ENCODE data around the gene CEP131.

Gene CEP131

GRCh38 chr17:81213978-81214377, 8.8 kb downstream of the CEP131 start:
- Histone ChIP-seq H3K4me3 (ENCODE audit: low read length) (no peak overlapping the region), H3K27me3 (ENCODE audit: control insufficient read depth, insufficient read depth, low read length) (no peaks in the 10 kb centered on the region), H3K4me1 (ENCODE audit: control insufficient read depth, low read depth, low read length) (no peaks in the 10 kb centered on the region), H3K9me3 (ENCODE audit: control insufficient read depth, low read depth, low read length) (no peaks in the 10 kb centered on the region), H3K9ac (ENCODE audit: low read length) (no peak overlapping the region), H3K27ac (ENCODE audit: low read length) (no peak overlapping the region), H3K36me3 (ENCODE audit: control insufficient read depth, low read depth, low read length) (peaks cover 3% of the 10 kb centered on the region)

GRCh38 chr17:81212365-81212764, 10.4 kb downstream of the CEP131 start:
- H3K9me3 ChIP-seq (ENCODE audit: control insufficient read depth, low read depth, low read length), result no peaks in the 10 kb centered on the region

GRCh38 chr17:81210868-81211267, 11.9 kb downstream of the CEP131 start:
- no peaks in the 10 kb centered on the region for H3K27me3 ChIP-seq (ENCODE audit: control insufficient read depth, insufficient read depth, low read length)
- no peak overlapping the region for H3K4me3 ChIP-seq (ENCODE audit: low read length)
- no peak overlapping the region for H3K9ac ChIP-seq (ENCODE audit: low read length)
- no peaks in the 10 kb centered on the region for H3K4me1 ChIP-seq (ENCODE audit: control insufficient read depth, low read depth, low read length)
- no peaks in the 10 kb centered on the region for H3K9me3 ChIP-seq (ENCODE audit: control insufficient read depth, low read depth, low read length)
- no peaks in the 10 kb centered on the region for H3K36me3 ChIP-seq (ENCODE audit: control insufficient read depth, low read depth, low read length)
- H3K27ac ChIP-seq (ENCODE audit: low read length), result no peak overlapping the region

More at GRCh38 chr17:81212365-81212764, 10.4 kb downstream of the CEP131 start:
- Histone ChIP-seq H3K27ac (ENCODE audit: low read length) (no peak overlapping the region), H3K9ac (ENCODE audit: low read length) (no peak overlapping the region), H3K36me3 (ENCODE audit: control insufficient read depth, low read depth, low read length) (no peaks in the 10 kb centered on the region), H3K27me3 (ENCODE audit: control insufficient read depth, insufficient read depth, low read length) (no peaks in the 10 kb centered on the region), H3K4me3 (ENCODE audit: low read length) (no peak overlapping the region), H3K4me1 (ENCODE audit: control insufficient read depth, low read depth, low read length) (no peaks in the 10 kb centered on the region)

GRCh38 chr17:81210466-81210865, 12.3 kb downstream of the CEP131 start:
- Histone ChIP-seq H3K9ac (ENCODE audit: low read length) (no peak overlapping the region), H3K9me3 (ENCODE audit: control insufficient read depth, low read depth, low read length) (no peaks in the 10 kb centered on the region), H3K27me3 (ENCODE audit: control insufficient read depth, insufficient read depth, low read length) (no peaks in the 10 kb centered on the region), H3K4me1 (ENCODE audit: control insufficient read depth, low read depth, low read length) (no peaks in the 10 kb centered on the region), H3K36me3 (ENCODE audit: control insufficient read depth, low read depth, low read length) (no peaks in the 10 kb centered on the region), H3K4me3 (ENCODE audit: low read length) (no peak overlapping the region), H3K27ac (ENCODE audit: low read length) (no peak overlapping the region)

GRCh38 chr17:81209141-81209540, 13.6 kb downstream of the CEP131 start:
- H3K27ac ChIP-seq (ENCODE audit: low read length), result no peak overlapping the region
- no peaks in the 10 kb centered on the region for H3K4me1 ChIP-seq (ENCODE audit: control insufficient read depth, low read depth, low read length)
- no peaks in the 10 kb centered on the region for H3K27me3 ChIP-seq (ENCODE audit: control insufficient read depth, insufficient read depth, low read length)
- H3K9me3 ChIP-seq (ENCODE audit: control insufficient read depth, low read depth, low read length), result no peaks in the 10 kb centered on the region
- peaks cover 3% of the 10 kb centered on the region for H3K36me3 ChIP-seq (ENCODE audit: control insufficient read depth, low read depth, low read length)
- no peak overlapping the region for H3K9ac ChIP-seq (ENCODE audit: low read length)
- H3K4me3 ChIP-seq (ENCODE audit: low read length), result no peak overlapping the region

GRCh38 chr17:81208651-81209050, 14.1 kb downstream of the CEP131 start:
- no peak overlapping the region for H3K27ac ChIP-seq (ENCODE audit: low read length)
- H3K4me3 ChIP-seq (ENCODE audit: low read length), result no peak overlapping the region
- no peaks in the 10 kb centered on the region for H3K9me3 ChIP-seq (ENCODE audit: control insufficient read depth, low read depth, low read length)
- peaks cover 3% of the 10 kb centered on the region for H3K36me3 ChIP-seq (ENCODE audit: control insufficient read depth, low read depth, low read length)
- no peaks in the 10 kb centered on the region for H3K27me3 ChIP-seq (ENCODE audit: control insufficient read depth, insufficient read depth, low read length)
- no peak overlapping the region for H3K9ac ChIP-seq (ENCODE audit: low read length)
- H3K4me1 ChIP-seq (ENCODE audit: control insufficient read depth, low read depth, low read length), result no peaks in the 10 kb centered on the region

GRCh38 chr17:81207610-81208581, 14.9 kb downstream of the CEP131 start:
- H3K4me1 ChIP-seq (ENCODE audit: control insufficient read depth, low read depth, low read length), result no peaks in the 10 kb centered on the region
- H3K36me3 ChIP-seq (ENCODE audit: control insufficient read depth, low read depth, low read length), result peaks cover 3% of the 10 kb centered on the region
- no peak overlapping the region for H3K27ac ChIP-seq (ENCODE audit: low read length)
- no peak overlapping the region for H3K4me3 ChIP-seq (ENCODE audit: low read length)
- H3K27me3 ChIP-seq (ENCODE audit: control insufficient read depth, insufficient read depth, low read length), result no peaks in the 10 kb centered on the region
- H3K9me3 ChIP-seq (ENCODE audit: control insufficient read depth, low read depth, low read length), result no peaks in the 10 kb centered on the region
- no peak overlapping the region for H3K9ac ChIP-seq (ENCODE audit: low read length)

- no peaks in the 10 kb centered on the region for H3K27me3 ChIP-seq (ENCODE audit: control insufficient read depth, insufficient read depth, low read length)
- H3K9ac ChIP-seq (ENCODE audit: low read length), result no peak overlapping the region
- no peaks in the 10 kb centered on the region for H3K4me1 ChIP-seq (ENCODE audit: control insufficient read depth, low read depth, low read length)
- no peaks in the 10 kb centered on the region for H3K9me3 ChIP-seq (ENCODE audit: control insufficient read depth, low read depth, low read length)
- H3K36me3 ChIP-seq (ENCODE audit: control insufficient read depth, low read depth, low read length), result peaks cover 3% of the 10 kb centered on the region
- H3K4me3 ChIP-seq (ENCODE audit: low read length), result no peak overlapping the region
- H3K27ac ChIP-seq (ENCODE audit: low read length), result no peak overlapping the region
Observed at GRCh38 chr17:81206657-81207056, 16.1 kb downstream of the CEP131 start.

GRCh38 chr17:81206166-81206565, 16.6 kb downstream of the CEP131 start:
- H3K27ac ChIP-seq (ENCODE audit: low read length), result no peak overlapping the region
- H3K4me3 ChIP-seq (ENCODE audit: low read length), result no peak overlapping the region
- H3K27me3 ChIP-seq (ENCODE audit: control insufficient read depth, insufficient read depth, low read length), result no peaks in the 10 kb centered on the region
- peaks cover 3% of the 10 kb centered on the region for H3K36me3 ChIP-seq (ENCODE audit: control insufficient read depth, low read depth, low read length)
- H3K9ac ChIP-seq (ENCODE audit: low read length), result no peak overlapping the region
- H3K9me3 ChIP-seq (ENCODE audit: control insufficient read depth, low read depth, low read length), result no peaks in the 10 kb centered on the region
- H3K4me1 ChIP-seq (ENCODE audit: control insufficient read depth, low read depth, low read length), result no peaks in the 10 kb centered on the region

GRCh38 chr17:81204578-81204977, 18.2 kb downstream of the CEP131 start:
- Histone ChIP-seq H3K4me3 (ENCODE audit: low read length) (no peak overlapping the region), H3K36me3 (ENCODE audit: control insufficient read depth, low read depth, low read length) (peaks cover 3% of the 10 kb centered on the region), H3K9ac (ENCODE audit: low read length) (no peak overlapping the region), H3K27me3 (ENCODE audit: control insufficient read depth, insufficient read depth, low read length) (no peaks in the 10 kb centered on the region), H3K4me1 (ENCODE audit: control insufficient read depth, low read depth, low read length) (no peaks in the 10 kb centered on the region), H3K27ac (ENCODE audit: low read length) (no peak overlapping the region), H3K9me3 (ENCODE audit: control insufficient read depth, low read depth, low read length) (no peaks in the 10 kb centered on the region)

- Histone ChIP-seq H3K4me1 (ENCODE audit: control insufficient read depth, low read depth, low read length) (no peaks in the 10 kb centered on the region), H3K36me3 (ENCODE audit: control insufficient read depth, low read depth, low read length) (peaks cover 8% of the 10 kb centered on the region), H3K9me3 (ENCODE audit: control insufficient read depth, low read depth, low read length) (no peaks in the 10 kb centered on the region), H3K4me3 (ENCODE audit: low read length) (no peak overlapping the region), H3K27ac (ENCODE audit: low read length) (no peak overlapping the region), H3K27me3 (ENCODE audit: control insufficient read depth, insufficient read depth, low read length) (no peaks in the 10 kb centered on the region), H3K9ac (ENCODE audit: low read length) (no peak overlapping the region)
Observed at GRCh38 chr17:81203136-81203535, 19.6 kb downstream of the CEP131 start.

- no peaks in the 10 kb centered on the region for H3K27me3 ChIP-seq (ENCODE audit: control insufficient read depth, insufficient read depth, low read length)
- no peaks in the 10 kb centered on the region for H3K4me1 ChIP-seq (ENCODE audit: control insufficient read depth, low read depth, low read length)
- no peak overlapping the region for H3K27ac ChIP-seq (ENCODE audit: low read length)
- no peak overlapping the region for H3K9ac ChIP-seq (ENCODE audit: low read length)
- H3K4me3 ChIP-seq (ENCODE audit: low read length), result no peak overlapping the region
- no peaks in the 10 kb centered on the region for H3K9me3 ChIP-seq (ENCODE audit: control insufficient read depth, low read depth, low read length)
- H3K36me3 ChIP-seq (ENCODE audit: control insufficient read depth, low read depth, low read length), result peaks cover 11% of the 10 kb centered on the region
Observed at GRCh38 chr17:81202318-81202717, 20.4 kb downstream of the CEP131 start.
